ENCODE measurements around the gene NRL.

Gene NRL

GRCh38 chr14:24149302-24149969, 34.7 kb upstream of the NRL start:
- TF ChIP-seq GATA3 (IDR thresholded peaks at IDR 0.05; ENCODE audit: low read depth, low read length): no peak
- TF ChIP-seq GATA2 (IDR thresholded peaks at IDR 0.05; ENCODE audit: low read depth, low read length): no peak

- TF ChIP-seq GATA3 (IDR thresholded peaks at IDR 0.05; ENCODE audit: low read depth, low read length) (no peak), GATA2 (IDR thresholded peaks at IDR 0.05; ENCODE audit: low read depth, low read length) (no peak)
These were observed 33.1 kb upstream of the NRL start for GRCh38 chr14:24147761-24148428.

- TF ChIP-seq GATA2 (IDR thresholded peaks at IDR 0.05; ENCODE audit: low read depth, low read length) (no peak), GATA3 (IDR thresholded peaks at IDR 0.05; ENCODE audit: low read depth, low read length) (no peak)
These were observed 32.4 kb upstream of the NRL start, which contains the start of gene RNF31 for GRCh38 chr14:24146978-24147760. Gene RNF31 (plus strand): TSS chr14:24147498. CDS start chr14:24147699, 201 bp downstream.

GRCh38 chr14:24146453-24146977, 31.8 kb upstream of the NRL start, which contains the start of gene PSME2:
Gene PSME2 (minus strand): TSS chr14:24146610. CDS start chr14:24146581, 29 bp downstream.
- TF ChIP-seq GATA2 (IDR thresholded peaks at IDR 0.05; ENCODE audit: low read depth, low read length) (no peak), GATA3 (IDR thresholded peaks at IDR 0.05; ENCODE audit: low read depth, low read length) (no peak)

- no peak for TF ChIP-seq GATA2 (IDR thresholded peaks at IDR 0.05; ENCODE audit: low read depth, low read length)
- no peak for TF ChIP-seq GATA3 (IDR thresholded peaks at IDR 0.05; ENCODE audit: low read depth, low read length)
These were observed 31.1 kb upstream of the NRL start for GRCh38 chr14:24145690-24146452.

- TF ChIP-seq GATA3 (IDR thresholded peaks at IDR 0.05; ENCODE audit: low read depth, low read length) (no peak), GATA2 (IDR thresholded peaks at IDR 0.05; ENCODE audit: low read depth, low read length) (no peak)
These were observed 30.5 kb upstream of the NRL start for GRCh38 chr14:24145219-24145618.

GRCh38 chr14:24144451-24144850, 29.7 kb upstream of the NRL start:
- TF ChIP-seq GATA3 (IDR thresholded peaks at IDR 0.05; ENCODE audit: low read depth, low read length) (no peak), GATA2 (IDR thresholded peaks at IDR 0.05; ENCODE audit: low read depth, low read length) (no peak)

GRCh38 chr14:24143511-24143910, 28.8 kb upstream of the NRL start:
- TF ChIP-seq GATA3 (IDR thresholded peaks at IDR 0.05; ENCODE audit: low read depth, low read length): no peak

GRCh38 chr14:24141097-24141880, 26.5 kb upstream of the NRL start, which contains the start of gene EMC9:
Gene EMC9 (minus strand): TSS chr14:24141591. CDS start chr14:24141304, 287 bp downstream.
- no peak for TF ChIP-seq GATA2 (IDR thresholded peaks at IDR 0.05; ENCODE audit: low read depth, low read length)
- TF ChIP-seq GATA3 (IDR thresholded peaks at IDR 0.05; ENCODE audit: low read depth, low read length): no peak

- TF ChIP-seq GATA3 (IDR thresholded peaks at IDR 0.05; ENCODE audit: low read depth, low read length) (no peak), GATA2 (IDR thresholded peaks at IDR 0.05; ENCODE audit: low read depth, low read length) (no peak)
These were observed 24.7 kb upstream of the NRL start for GRCh38 chr14:24139272-24139934.

- TF ChIP-seq GATA3 (IDR thresholded peaks at IDR 0.05; ENCODE audit: low read depth, low read length): no peak
- no peak for TF ChIP-seq GATA2 (IDR thresholded peaks at IDR 0.05; ENCODE audit: low read depth, low read length)
These were observed 23.9 kb upstream of the NRL start for GRCh38 chr14:24138396-24139271.

Data from SH-SY5Y (cell line).